AG09309 (cell line): ENCODE data around the gene PTPRN2.

Experiments
- DNase-seq: peaks from one replicate; pipeline ENCODE4 v3.0.0-alpha.2; 2010; ENCODE audit warnings: low read depth
- H3K4me3 ChIP-seq: 2 replicates; pipeline ENCODE4 v1.5.1; 2011; ENCODE audit warnings: mild to moderate bottlenecking, low read depth, low read length, moderate library complexity; ENCODE audit not compliant: control insufficient read depth
- CTCF ChIP-seq: IDR thresholded peaks from 2 replicates; pipeline ENCODE4 v1.5.1; 2011; ENCODE audit warnings: mild to moderate bottlenecking, low read depth, low read length, inconsistent platforms; ENCODE audit not compliant: insufficient read depth, control insufficient read depth; ENCODE audit errors: missing control alignments

Gene PTPRN2

GRCh38 chr7:157861031-157861491, 726.6 kb downstream of the PTPRN2 start:
- no peak for DNase-seq
- H3K4me3 ChIP-seq, result no peak overlapping the region
- no peak for TF ChIP-seq CTCF

- no peak overlapping the region for H3K4me3 ChIP-seq
- DNase-seq, result no peak
- TF ChIP-seq CTCF, result no peak
These were observed 727.2 kb downstream of the PTPRN2 start for GRCh38 chr7:157860406-157860805.

- TF ChIP-seq CTCF, result no peak
- DNase-seq, result no peak
- H3K4me3 ChIP-seq, result no peak overlapping the region
These were observed 727.7 kb downstream of the PTPRN2 start for GRCh38 chr7:157859915-157860314.

GRCh38 chr7:157857578-157858075, 730.0 kb downstream of the PTPRN2 start:
- TF ChIP-seq CTCF, result no peak

GRCh38 chr7:157856873-157857577, 730.6 kb downstream of the PTPRN2 start:
- no peak for TF ChIP-seq CTCF
- H3K4me3 ChIP-seq, result no peak overlapping the region
- DNase-seq, result no peak

More at GRCh38 chr7:157857578-157858075, 730.0 kb downstream of the PTPRN2 start:
- no peak overlapping the region for H3K4me3 ChIP-seq
- no peak for DNase-seq

- no peak for DNase-seq
- no peak for TF ChIP-seq CTCF
- H3K4me3 ChIP-seq, result no peak overlapping the region
These were observed 732.0 kb downstream of the PTPRN2 start for GRCh38 chr7:157855452-157856213.
